ENCODE measurements around the gene RSPH6A.

RSPH6A gene

GRCh38 chr19:45852145-45852750 lies 37.1 kb upstream of the RSPH6A start:
- Histone ChIP-seq H2AFZ (ENCODE audit: low read length) (no peak overlapping the region), H3K4me2 (ENCODE audit: low read depth, low read length, poor library complexity, severe bottlenecking) (no peak overlapping the region), H3K9ac (ENCODE audit: low read depth, low read length, poor library complexity, severe bottlenecking) (no peak overlapping the region), H3K4me3 (ENCODE audit: low read length, poor library complexity, severe bottlenecking) (no peak overlapping the region), H3K79me2 (ENCODE audit: insufficient read depth, low read length) (peaks cover 6% of the 10 kb centered on the region; the same call in 1 of the 2 replicates), H3K27me3 (ENCODE audit: insufficient read depth, low read length, poor library complexity, severe bottlenecking) (no peaks in the 10 kb centered on the region), H3F3A (ENCODE audit: low read depth) (no peaks in the 10 kb centered on the region), H3K4me1 (ENCODE audit: insufficient read depth, low read length, poor library complexity, severe bottlenecking) (no peaks in the 10 kb centered on the region), H3K9me3 (ENCODE audit: insufficient read depth, low read depth, low read length) (no peaks in the 10 kb centered on the region), H3K36me3 (ENCODE audit: insufficient read depth, low read length) (peaks cover 51% of the 10 kb centered on the region; the same call in 1 of the 2 replicates), H3K9me2 (replicated peaks; ENCODE audit: low read depth, low read length) (no peaks in the 10 kb centered on the region), H4K20me1 (ENCODE audit: insufficient read depth, low read length, poor library complexity, severe bottlenecking) (peaks cover 6% of the 10 kb centered on the region)
- no peak for TF ChIP-seq EZH2phosphoT487 (IDR thresholded peaks at IDR 0.05; ENCODE audit: borderline replicate concordance)
- no peak for TF ChIP-seq CTCF (conservative IDR thresholded peaks at IDR 0.05; ENCODE audit: low read length)

- no peak overlapping the region for H3K4me2 ChIP-seq (ENCODE audit: low read depth, low read length, poor library complexity, severe bottlenecking)
- no peak overlapping the region for H2AFZ ChIP-seq (ENCODE audit: low read length)
- H3K36me3 ChIP-seq (ENCODE audit: insufficient read depth, low read length) = peaks cover 60% of the 10 kb centered on the region; the same call in 1 of the 2 replicates
- peaks cover 3% of the 10 kb centered on the region for H4K20me1 ChIP-seq (ENCODE audit: insufficient read depth, low read length, poor library complexity, severe bottlenecking)
- no peak overlapping the region for H3K4me3 ChIP-seq (ENCODE audit: low read length, poor library complexity, severe bottlenecking)
- H3K79me2 ChIP-seq (ENCODE audit: insufficient read depth, low read length) = no peaks in the 10 kb centered on the region
- H3K9me2 ChIP-seq (replicated peaks; ENCODE audit: low read depth, low read length) = no peaks in the 10 kb centered on the region
- no peaks in the 10 kb centered on the region for H3F3A ChIP-seq (ENCODE audit: low read depth)
- no peaks in the 10 kb centered on the region for H3K9me3 ChIP-seq (ENCODE audit: insufficient read depth, low read depth, low read length)
- no peaks in the 10 kb centered on the region for H3K4me1 ChIP-seq (ENCODE audit: insufficient read depth, low read length, poor library complexity, severe bottlenecking)
- TF ChIP-seq EZH2phosphoT487 (IDR thresholded peaks at IDR 0.05; ENCODE audit: borderline replicate concordance) = no peak
- TF ChIP-seq CTCF (conservative IDR thresholded peaks at IDR 0.05; ENCODE audit: low read length) = peak; percentile 53
- no peak overlapping the region for H3K9ac ChIP-seq (ENCODE audit: low read depth, low read length, poor library complexity, severe bottlenecking)
- no peaks in the 10 kb centered on the region for H3K27me3 ChIP-seq (ENCODE audit: insufficient read depth, low read length, poor library complexity, severe bottlenecking)
Measured at GRCh38 chr19:45848922-45849321, 33.8 kb upstream of the RSPH6A start.

- Histone ChIP-seq H3K9me3 (ENCODE audit: insufficient read depth, low read depth, low read length) (no peaks in the 10 kb centered on the region), H3K4me3 (ENCODE audit: low read length, poor library complexity, severe bottlenecking) (no peak overlapping the region), H2AFZ (ENCODE audit: low read length) (no peak overlapping the region), H3K36me3 (ENCODE audit: insufficient read depth, low read length) (peaks cover 61% of the 10 kb centered on the region; the same call in 1 of the 2 replicates), H3K9ac (ENCODE audit: low read depth, low read length, poor library complexity, severe bottlenecking) (no peak overlapping the region), H3K4me2 (ENCODE audit: low read depth, low read length, poor library complexity, severe bottlenecking) (no peak overlapping the region), H3K27me3 (ENCODE audit: insufficient read depth, low read length, poor library complexity, severe bottlenecking) (no peaks in the 10 kb centered on the region), H3K79me2 (ENCODE audit: insufficient read depth, low read length) (no peaks in the 10 kb centered on the region), H4K20me1 (ENCODE audit: insufficient read depth, low read length, poor library complexity, severe bottlenecking) (peaks cover 3% of the 10 kb centered on the region), H3K9me2 (replicated peaks; ENCODE audit: low read depth, low read length) (no peaks in the 10 kb centered on the region), H3F3A (ENCODE audit: low read depth) (no peaks in the 10 kb centered on the region), H3K4me1 (ENCODE audit: insufficient read depth, low read length, poor library complexity, severe bottlenecking) (no peaks in the 10 kb centered on the region)
- no peak for TF ChIP-seq EZH2phosphoT487 (IDR thresholded peaks at IDR 0.05; ENCODE audit: borderline replicate concordance)
- no peak for TF ChIP-seq CTCF (conservative IDR thresholded peaks at IDR 0.05; ENCODE audit: low read length)
Measured at GRCh38 chr19:45847663-45848062, 32.6 kb upstream of the RSPH6A start.

All from Loucy (cell line).